Measurements from ENCODE around the gene HSPBP1.

HSPBP1 gene

DNA sequence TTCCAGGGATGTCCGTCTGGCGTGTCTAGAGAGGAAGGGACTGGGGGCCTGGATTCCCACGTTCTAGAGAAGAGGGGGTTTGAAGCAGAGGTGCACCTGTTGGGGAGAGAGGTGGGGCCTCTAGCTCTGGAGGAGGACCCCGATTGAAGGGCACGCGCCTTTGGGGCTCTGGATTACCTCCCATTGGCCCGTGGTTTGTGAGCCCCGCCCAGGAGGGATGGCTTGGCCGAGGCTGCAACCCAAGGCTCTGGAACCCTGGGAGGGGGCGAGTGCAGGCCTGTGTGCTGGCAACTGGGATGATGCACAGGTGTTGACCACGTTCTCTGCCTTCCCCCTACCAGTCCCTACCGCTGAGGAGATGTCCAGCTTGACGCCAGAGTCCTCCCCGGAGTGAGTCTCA, 25.1 kb upstream of the HSPBP1 start:
- no peak for DNase-seq (ENCODE audit: low read depth)

- DNase-seq (ENCODE audit: low read depth) = peak; percentile 58
These were observed 24.5 kb upstream of the HSPBP1 start for GRCh38 chr19:55304279-55304978.

- no peak for DNase-seq (ENCODE audit: low read depth)
These were observed 23.6 kb upstream of the HSPBP1 start for GRCh38 chr19:55303477-55303876.

- DNase-seq (ENCODE audit: low read depth) = no peak
These were observed 22.4 kb upstream of the HSPBP1 start for GRCh38 chr19:55302318-55302703.

DNA sequence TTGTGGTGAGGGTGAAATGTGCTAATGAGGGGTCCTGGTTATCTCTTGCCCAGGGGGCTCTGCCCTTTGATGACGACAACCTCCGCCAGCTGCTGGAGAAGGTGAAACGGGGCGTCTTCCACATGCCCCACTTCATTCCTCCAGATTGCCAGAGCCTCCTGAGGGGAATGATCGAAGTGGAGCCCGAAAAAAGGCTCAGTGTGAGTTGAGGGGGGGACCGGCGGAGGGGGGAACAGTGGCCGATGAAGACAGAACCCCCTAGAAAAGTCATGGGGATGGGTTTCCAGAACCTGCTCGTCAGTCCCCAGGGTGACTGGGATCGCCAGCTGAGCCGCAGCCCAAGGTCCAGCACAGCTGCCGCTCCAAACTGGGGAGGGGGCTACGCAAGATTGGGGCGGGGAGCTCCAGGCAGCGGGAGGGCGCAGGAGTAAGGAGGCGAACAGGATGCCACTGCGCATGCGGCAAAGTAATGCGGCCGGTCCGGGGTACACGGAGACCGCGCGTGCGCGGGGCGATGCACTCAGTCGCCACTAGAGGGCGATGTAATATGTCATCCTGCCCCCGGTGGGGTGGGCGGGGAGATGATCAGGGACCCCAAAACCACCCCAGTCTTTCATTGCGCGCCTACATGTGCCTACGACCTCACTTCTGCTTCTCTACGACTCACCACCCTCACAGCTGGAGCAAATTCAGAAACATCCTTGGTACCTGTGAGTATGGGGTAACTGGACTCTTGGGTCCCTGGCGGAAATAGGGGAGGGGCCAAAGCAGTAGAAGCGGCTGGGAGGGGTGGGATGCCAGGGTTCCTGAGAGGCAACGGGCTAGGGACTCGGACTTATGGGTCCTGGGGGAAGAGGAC, 21.8 kb upstream of the HSPBP1 start:
- DNase-seq (ENCODE audit: low read depth) = peak; percentile 84

DNA sequence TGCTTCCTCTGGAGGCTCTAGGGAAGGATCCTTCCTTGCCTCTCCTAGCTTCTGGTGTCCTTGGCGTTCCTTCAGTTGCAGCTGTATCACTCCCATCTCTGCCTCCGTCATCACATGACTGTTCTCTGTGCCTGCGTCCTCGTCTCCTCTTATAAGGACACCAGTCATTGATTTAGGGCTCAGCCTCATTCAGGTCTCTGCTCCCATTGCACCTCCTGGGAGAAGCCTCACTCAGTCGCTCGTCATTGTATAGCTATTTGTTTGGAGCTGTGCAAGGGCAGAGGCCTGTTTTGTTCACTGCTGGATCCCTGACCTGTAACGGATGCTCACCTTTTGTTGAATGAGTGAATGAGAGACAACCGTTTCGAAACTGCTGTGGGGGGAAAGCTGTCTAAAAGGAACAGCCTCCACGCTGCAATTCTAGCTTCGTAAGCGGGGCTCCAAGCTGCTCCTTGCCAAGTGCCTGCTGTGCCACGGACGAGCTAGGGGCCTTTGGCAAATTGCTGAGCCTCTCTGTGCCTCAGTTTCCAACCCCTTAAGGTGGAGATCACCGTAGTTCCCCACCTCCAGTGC, 21.1 kb upstream of the HSPBP1 start:
- DNase-seq (ENCODE audit: low read depth) = no peak

GRCh38 chr19:55299991-55300390, 20.1 kb upstream of the HSPBP1 start:
- DNase-seq (ENCODE audit: low read depth) = no peak

- no peak for DNase-seq (ENCODE audit: low read depth)
These were observed 17.4 kb upstream of the HSPBP1 start for GRCh38 chr19:55297267-55297666.

GRCh38 chr19:55289117-55289796, 9.3 kb upstream of the HSPBP1 start:
- DNase-seq (ENCODE audit: low read depth) = peak; percentile 36

- no peak for DNase-seq (ENCODE audit: low read depth)
These were observed 7.6 kb upstream of the HSPBP1 start for GRCh38 chr19:55287361-55288079.

DNA sequence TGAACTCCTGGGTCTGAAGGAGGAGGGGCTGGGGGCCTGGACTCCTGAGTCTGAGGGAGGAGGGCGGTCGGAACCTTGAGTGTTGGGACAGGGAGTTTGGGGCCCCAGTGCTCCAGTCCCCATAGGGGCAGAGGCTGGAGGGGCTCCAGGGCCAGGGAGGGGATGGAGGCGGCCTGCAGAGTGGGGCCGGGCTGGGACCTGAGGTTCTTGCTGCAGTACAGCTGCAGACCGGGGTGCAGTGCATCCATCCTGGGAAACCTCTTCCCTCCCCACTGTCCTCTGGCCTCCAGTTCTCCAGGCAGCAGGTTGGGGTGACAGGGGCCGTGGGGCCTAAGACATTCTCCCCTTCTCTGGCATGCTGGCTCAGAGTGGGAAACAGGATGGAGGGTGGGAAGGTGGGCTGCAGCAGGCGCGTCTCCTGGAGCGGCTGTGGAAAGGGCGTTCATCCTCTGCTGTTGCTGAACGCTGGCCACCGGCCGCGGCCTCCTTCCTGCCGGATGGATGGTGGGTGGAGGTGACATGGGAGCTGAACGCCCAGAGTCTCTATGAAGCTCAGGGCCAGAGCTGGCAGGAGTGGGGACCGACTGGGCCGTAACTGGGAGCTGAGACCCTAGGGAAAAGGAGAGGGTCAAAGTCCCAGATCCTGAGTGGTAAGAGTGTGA, 5.5 kb upstream of the HSPBP1 start:
- DNase-seq (ENCODE audit: low read depth) = no peak

DNA sequence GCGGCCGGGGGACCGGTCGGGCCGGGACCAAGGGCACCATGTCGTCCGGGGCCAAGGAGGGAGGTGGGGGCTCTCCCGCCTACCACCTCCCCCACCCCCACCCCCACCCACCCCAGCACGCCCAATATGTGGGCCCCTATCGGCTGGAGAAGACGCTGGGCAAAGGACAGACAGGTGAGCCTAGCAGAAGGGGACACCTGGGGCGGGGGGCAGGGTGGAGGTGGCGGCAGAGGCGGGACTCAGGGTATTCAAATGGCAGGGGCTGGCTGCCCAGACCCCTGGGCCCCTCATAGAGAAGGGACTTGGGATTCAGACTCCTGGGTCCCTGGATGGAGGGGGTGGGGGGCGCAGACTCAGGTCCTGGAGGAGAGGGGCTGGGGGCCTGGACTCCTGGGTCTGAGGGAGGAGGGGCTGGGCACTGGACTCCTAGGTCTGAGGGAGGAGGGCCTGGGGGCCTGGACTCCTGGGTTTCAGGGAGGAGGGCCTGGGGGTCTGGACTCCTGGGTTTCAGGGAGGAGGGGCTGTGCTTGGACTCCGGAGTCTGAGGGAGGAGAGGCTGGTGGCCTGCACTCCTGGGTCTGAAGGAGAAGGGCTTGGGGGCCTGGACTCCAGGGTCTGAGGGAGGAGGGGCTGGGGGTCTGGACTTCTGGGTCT, 4.6 kb upstream of the HSPBP1 start:
- no peak for DNase-seq (ENCODE audit: low read depth)

- peak; percentile 70 for DNase-seq (ENCODE audit: low read depth)
These were observed 3.9 kb upstream of the HSPBP1 start, which contains the start of gene BRSK1 for GRCh38 chr19:55283548-55284377. BRSK1 (plus strand) TSS chr19:55283997; CDS start chr19:55284443, 446 bp downstream.

GRCh38 chr19:55279340-55279739, 570 bp downstream of the HSPBP1 start:
- DNase-seq (ENCODE audit: low read depth) = no peak

DNA sequence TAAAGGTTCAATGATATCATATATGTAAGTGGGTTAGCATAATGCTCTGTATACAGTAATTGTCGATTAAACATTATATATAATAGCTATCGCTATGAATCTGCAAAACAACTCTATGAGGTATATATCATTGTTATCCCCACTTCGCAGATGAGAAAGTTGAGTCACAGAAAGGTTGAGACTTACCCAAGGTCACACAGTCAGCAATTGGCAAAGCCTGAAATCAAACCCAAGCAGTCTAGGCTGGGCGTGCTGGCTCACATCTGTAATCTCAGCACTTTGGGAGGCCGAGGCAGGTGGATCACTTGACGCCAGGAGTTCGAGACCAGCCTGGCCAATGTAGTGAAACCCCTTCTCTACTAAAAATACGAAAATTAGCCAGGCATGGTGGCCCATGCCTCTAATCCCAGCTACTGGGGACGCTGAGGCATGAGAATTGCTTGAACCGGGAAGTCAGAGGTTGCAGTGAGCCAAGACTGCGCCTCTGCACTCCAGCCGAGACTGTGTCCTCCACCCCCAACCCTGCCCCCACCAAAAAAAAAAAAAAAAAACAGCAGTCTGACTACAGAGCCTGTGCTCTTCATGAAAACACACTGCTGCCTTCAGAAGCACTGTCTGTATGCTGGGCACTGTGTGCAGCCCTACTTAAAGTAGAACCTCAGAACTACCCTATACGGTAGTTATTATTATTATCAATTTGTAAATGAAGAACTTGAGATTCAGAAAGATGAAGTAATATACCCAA, 1.3 kb downstream of the HSPBP1 start:
- DNase-seq (ENCODE audit: low read depth) = no peak

DNA sequence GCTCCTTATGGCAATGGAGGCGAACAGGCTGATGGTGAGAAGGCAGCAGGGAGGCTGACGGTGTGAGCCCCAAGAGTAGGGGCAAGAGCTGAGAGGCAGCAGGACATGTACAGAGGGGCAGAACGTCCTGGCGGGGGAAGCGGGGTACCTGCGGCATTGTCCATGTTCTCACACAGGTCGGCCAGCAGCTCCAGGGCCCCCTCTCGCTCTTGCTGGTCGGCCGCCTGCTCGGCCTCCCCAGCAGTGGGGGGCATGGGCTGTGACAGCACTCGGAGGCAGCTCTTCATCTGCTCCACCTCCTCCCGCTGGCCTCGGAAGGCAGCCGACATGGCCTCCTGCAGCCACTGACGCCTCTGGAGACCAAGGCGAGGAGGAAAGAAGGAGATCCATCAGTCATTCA, 2.4 kb downstream of the HSPBP1 start:
- DNase-seq (ENCODE audit: low read depth) = no peak

- DNase-seq (ENCODE audit: low read depth) = no peak
These were observed 3.0 kb downstream of the HSPBP1 start for GRCh38 chr19:55276720-55277430.

All from ELR (cell line).